HUES6 (cell line): ENCODE results near the gene KRT17.

Experiments
- H3K27ac ChIP-seq: 2 replicates; pipeline ENCODE4 v1.7.0; 2013; ENCODE audit warnings: low read depth, mild to moderate bottlenecking, low read length, inconsistent platforms
- H3K27me3 ChIP-seq: 2 replicates; pipeline ENCODE4 v1.6.1; 2013; ENCODE audit warnings: low read length; ENCODE audit not compliant: control insufficient read depth, insufficient read depth
- H3K36me3 ChIP-seq: 2 replicates; pipeline ENCODE4 v1.6.1; 2013; ENCODE audit warnings: low read length; ENCODE audit not compliant: control insufficient read depth, insufficient read depth
- H3K4me1 ChIP-seq: 2 replicates; pipeline ENCODE4 v1.6.1; 2013; ENCODE audit warnings: low read length; ENCODE audit not compliant: control insufficient read depth, insufficient read depth
- H3K4me3 ChIP-seq: 2 replicates; pipeline ENCODE4 v1.5.1; 2013; ENCODE audit warnings: low read depth, low read length
- H3K9ac ChIP-seq: one replicate; pipeline ENCODE4 v1.6.1; 2013; ENCODE audit warnings: mild to moderate bottlenecking, low read length
- H3K9me3 ChIP-seq: 2 replicates; pipeline ENCODE4 v1.6.1; 2013; ENCODE audit warnings: low read depth, low read length; ENCODE audit not compliant: control insufficient read depth, insufficient read depth

Gene KRT17

GRCh38 chr17:41660221-41660711 is 35.9 kb upstream of the KRT17 start:
- H3K9me3 ChIP-seq, result no peaks in the 10 kb centered on the region
- H3K4me1 ChIP-seq, result peaks cover 17% of the 10 kb centered on the region
- H3K36me3 ChIP-seq, result no peaks in the 10 kb centered on the region
- no peak overlapping the region for H3K27ac ChIP-seq
- H3K27me3 ChIP-seq, result peaks cover 7% of the 10 kb centered on the region; the same call in 1 of the 2 replicates
- H3K4me3 ChIP-seq, result no peak overlapping the region
- no peak overlapping the region for H3K9ac ChIP-seq

DNA sequence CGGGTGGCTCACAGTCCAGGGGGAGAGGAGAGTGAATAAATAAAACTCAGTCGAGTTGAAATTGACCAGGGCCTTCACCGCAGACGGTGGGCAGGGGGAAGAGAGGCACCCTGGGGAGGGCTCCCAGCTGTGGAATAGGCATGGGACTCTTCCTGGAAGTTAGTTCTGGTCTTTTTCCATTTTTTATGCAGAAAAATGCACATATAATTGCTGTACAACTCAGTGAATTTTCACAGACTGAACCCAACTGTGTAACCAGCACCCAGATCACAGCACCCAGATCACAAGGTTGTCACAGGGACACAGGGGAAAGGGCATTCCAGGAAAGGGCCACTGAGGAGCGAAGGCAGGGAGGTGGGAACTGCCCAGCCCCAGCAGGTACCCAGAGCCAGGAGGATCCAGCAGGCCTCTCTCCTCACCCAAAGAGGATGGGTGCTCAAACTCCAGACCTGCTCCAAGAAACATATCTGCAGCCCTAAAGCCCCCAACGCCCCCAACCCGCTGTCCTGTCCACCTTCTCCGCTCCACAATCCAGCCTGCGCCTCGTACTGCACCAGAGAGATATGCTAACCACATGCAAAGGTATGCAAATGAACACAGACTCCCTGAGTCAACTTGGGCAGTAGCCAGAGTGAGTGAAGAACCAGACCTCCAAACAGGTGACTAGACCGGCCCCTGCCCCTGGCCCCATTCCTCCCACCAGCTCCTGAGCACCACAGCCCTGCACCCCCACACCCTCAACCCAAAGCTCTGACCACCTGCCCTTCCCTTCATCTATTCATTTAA is 35.2 kb upstream of the KRT17 start:
- Histone ChIP-seq H3K4me1 (peaks cover 20% of the 10 kb centered on the region), H3K36me3 (no peaks in the 10 kb centered on the region), H3K9me3 (no peaks in the 10 kb centered on the region), H3K27ac (no peak overlapping the region), H3K4me3 (no peak overlapping the region), H3K27me3 (peaks cover 7% of the 10 kb centered on the region; the same call in 1 of the 2 replicates), H3K9ac (no peak overlapping the region)

GRCh38 chr17:41658846-41659245 is 34.5 kb upstream of the KRT17 start:
- H3K27me3 ChIP-seq, result peaks cover 3% of the 10 kb centered on the region; the same call in 1 of the 2 replicates
- H3K27ac ChIP-seq, result no peak overlapping the region
- no peak overlapping the region for H3K9ac ChIP-seq
- H3K9me3 ChIP-seq, result no peaks in the 10 kb centered on the region
- peaks cover 23% of the 10 kb centered on the region for H3K4me1 ChIP-seq
- H3K4me3 ChIP-seq, result no peak overlapping the region
- H3K36me3 ChIP-seq, result no peaks in the 10 kb centered on the region

DNA sequence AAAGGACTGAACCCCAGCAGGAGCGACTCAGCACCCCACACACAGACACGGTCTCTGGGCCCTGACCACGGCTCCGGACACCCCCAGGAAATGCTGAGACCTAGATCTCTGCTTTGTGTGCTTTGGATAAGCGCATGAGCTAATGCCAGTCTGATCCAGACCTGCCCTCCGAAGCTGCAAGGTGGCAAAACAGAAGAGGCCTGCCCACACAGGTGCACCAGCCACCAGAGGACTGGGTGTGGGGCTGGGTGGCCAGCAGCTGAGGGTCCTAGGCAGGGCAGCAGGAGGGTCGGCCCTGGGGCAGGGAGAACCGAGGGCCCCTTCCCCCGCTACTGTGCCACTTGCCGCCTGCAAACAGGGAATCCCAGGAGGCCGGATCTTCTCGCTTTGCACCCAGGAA is 33.6 kb upstream of the KRT17 start:
- no peak overlapping the region for H3K9ac ChIP-seq

GRCh38 chr17:41657176-41657754 is 32.9 kb upstream of the KRT17 start:
- H3K4me1 ChIP-seq, result peaks cover 26% of the 10 kb centered on the region

More for the DNA sequence above, 33.6 kb upstream of the KRT17 start:
- Histone ChIP-seq H3K36me3 (no peaks in the 10 kb centered on the region), H3K27me3 (no peaks in the 10 kb centered on the region), H3K4me3 (no peak overlapping the region), H3K4me1 (peaks cover 26% of the 10 kb centered on the region), H3K27ac (no peak overlapping the region), H3K9me3 (no peaks in the 10 kb centered on the region)

GRCh38 chr17:41656249-41657023 is 32.1 kb upstream of the KRT17 start:
- no peak overlapping the region for H3K27ac ChIP-seq

More at GRCh38 chr17:41657176-41657754, 32.9 kb upstream of the KRT17 start:
- Histone ChIP-seq H3K27me3 (no peaks in the 10 kb centered on the region), H3K9ac (no peak overlapping the region), H3K27ac (no peak overlapping the region), H3K4me3 (no peak overlapping the region), H3K9me3 (no peaks in the 10 kb centered on the region), H3K36me3 (no peaks in the 10 kb centered on the region)

GRCh38 chr17:41655611-41656111 is 31.3 kb upstream of the KRT17 start:
- H3K27ac ChIP-seq, result no peak overlapping the region
- no peaks in the 10 kb centered on the region for H3K36me3 ChIP-seq
- H3K9ac ChIP-seq, result no peak overlapping the region
- peaks cover 26% of the 10 kb centered on the region for H3K4me1 ChIP-seq
- no peaks in the 10 kb centered on the region for H3K9me3 ChIP-seq
- H3K27me3 ChIP-seq, result no peaks in the 10 kb centered on the region
- no peak overlapping the region for H3K4me3 ChIP-seq

More at GRCh38 chr17:41656249-41657023, 32.1 kb upstream of the KRT17 start:
- no peak overlapping the region for H3K9ac ChIP-seq
- no peaks in the 10 kb centered on the region for H3K27me3 ChIP-seq
- no peak overlapping the region for H3K4me3 ChIP-seq
- H3K36me3 ChIP-seq, result no peaks in the 10 kb centered on the region
- H3K4me1 ChIP-seq, result peaks cover 26% of the 10 kb centered on the region
- H3K9me3 ChIP-seq, result no peaks in the 10 kb centered on the region

GRCh38 chr17:41654678-41655607 is 30.6 kb upstream of the KRT17 start:
- H3K9ac ChIP-seq, result no peak overlapping the region
- H3K27ac ChIP-seq, result no peak overlapping the region
- no peaks in the 10 kb centered on the region for H3K9me3 ChIP-seq
- peaks cover 23% of the 10 kb centered on the region for H3K4me1 ChIP-seq
- no peaks in the 10 kb centered on the region for H3K36me3 ChIP-seq
- no peak overlapping the region for H3K4me3 ChIP-seq
- H3K27me3 ChIP-seq, result no peaks in the 10 kb centered on the region

- H3K4me1 ChIP-seq, result peaks cover 20% of the 10 kb centered on the region
- no peaks in the 10 kb centered on the region for H3K9me3 ChIP-seq
- no peak overlapping the region for H3K4me3 ChIP-seq
- H3K9ac ChIP-seq, result no peak overlapping the region
- H3K27me3 ChIP-seq, result no peaks in the 10 kb centered on the region
- no peak overlapping the region for H3K27ac ChIP-seq
- no peaks in the 10 kb centered on the region for H3K36me3 ChIP-seq
Observed at GRCh38 chr17:41653892-41654677, 29.7 kb upstream of the KRT17 start.
